ENCODE measurements around the gene TOR1A.

TOR1A gene, protein sequence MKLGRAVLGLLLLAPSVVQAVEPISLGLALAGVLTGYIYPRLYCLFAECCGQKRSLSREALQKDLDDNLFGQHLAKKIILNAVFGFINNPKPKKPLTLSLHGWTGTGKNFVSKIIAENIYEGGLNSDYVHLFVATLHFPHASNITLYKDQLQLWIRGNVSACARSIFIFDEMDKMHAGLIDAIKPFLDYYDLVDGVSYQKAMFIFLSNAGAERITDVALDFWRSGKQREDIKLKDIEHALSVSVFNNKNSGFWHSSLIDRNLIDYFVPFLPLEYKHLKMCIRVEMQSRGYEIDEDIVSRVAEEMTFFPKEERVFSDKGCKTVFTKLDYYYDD

DNA sequence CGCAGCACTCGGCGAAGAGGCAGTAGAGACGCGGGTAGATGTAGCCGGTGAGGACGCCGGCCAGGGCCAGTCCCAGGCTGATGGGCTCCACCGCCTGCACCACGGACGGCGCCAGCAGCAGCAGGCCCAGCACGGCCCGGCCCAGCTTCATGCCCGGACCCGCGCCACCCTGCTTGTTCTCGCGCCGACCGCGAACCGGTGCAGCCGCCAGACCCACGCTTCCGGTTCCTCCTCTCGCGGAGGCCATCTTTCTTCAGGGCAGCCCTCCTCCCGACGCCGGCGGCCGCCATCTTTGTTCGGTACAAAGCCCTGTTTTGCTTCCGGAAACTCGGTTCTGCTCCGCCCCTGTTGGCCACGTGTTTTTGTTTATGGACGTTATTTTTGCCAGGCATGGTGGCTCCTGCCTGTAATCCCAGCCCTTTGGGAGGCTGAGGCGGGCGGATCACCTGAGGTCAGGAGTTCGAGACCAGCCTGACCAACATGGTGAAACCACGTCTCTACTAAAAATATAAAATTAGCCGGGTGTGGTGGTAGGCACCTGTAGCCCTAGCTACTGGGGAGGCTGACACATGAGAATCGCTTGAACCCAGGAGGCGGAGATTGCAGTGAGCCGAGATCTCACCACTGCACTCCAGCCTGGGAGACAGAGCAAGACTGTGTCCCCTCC is at the start of gene TOR1A:
TSS of gene TOR1A (minus strand) at position 202 of the 667 bp plus-strand sequence. CDS start at position 151, 51 bp downstream.
- peak; percentile 95 for DNase-seq

DNA sequence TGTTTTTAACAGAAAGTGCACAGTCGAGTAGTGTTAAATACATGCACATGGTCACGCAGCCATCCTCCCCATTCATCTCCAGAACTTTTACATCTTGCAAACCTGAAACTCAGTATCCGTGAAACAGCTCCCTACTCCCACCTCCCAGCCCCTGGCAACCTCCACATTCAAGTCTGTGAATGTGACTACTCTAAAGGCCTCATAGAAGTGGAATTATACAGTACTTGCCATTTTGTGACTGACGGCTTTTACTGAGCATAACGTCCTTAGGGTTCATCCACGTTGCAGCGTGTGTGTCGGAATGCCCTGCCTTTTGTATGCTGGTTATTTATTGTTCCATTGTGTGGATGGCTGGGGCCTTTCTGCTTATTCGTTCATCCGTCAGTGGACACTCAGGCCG is 47.1 kb upstream of the TOR1A start:
- DNase-seq, result no peak

DNA sequence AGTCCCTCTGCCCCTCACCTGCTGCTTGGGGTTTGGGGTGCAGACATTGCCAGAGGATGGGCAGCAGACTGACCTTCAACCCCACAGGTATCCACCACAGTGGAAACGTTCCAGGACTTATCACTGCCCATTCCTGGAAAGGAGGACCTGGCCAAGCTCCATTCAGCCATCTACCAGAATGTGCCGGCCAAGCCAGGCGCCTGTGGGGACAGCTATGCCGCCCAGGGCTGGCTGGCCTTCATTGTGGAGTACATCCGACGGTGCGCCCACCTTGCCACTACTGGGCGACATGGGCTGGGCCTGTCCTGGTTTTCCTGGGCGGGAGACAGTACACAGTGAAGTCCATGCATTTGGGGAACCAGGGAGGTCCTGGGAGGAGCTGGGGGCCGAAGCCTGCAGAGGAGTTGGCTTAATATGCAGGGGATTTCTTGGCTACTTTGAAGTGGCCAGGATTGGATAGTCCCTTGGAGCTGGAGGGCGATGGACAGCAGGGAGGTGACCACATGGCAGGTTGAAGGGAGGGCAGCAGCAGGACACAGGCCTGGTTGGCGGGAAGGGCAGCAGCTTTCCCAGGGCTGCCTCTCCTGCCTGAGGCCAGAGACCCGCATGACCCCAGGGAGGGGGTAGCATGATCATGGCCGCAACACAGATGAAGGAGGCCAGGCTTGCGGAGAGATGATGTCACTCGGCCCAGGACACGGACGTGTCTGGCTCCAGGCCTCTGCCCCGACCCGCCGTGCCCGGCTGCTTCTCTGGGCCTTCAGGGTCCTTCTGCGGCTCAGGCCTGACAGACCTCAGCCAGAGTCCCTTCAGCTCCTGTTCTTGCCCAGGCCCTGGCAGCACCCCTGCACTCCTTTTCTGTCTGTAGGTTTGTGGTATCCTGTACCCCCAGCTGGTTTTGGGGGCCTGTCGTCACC is 45.9 kb upstream of the TOR1A start:
- DNase-seq, result no peak

DNA sequence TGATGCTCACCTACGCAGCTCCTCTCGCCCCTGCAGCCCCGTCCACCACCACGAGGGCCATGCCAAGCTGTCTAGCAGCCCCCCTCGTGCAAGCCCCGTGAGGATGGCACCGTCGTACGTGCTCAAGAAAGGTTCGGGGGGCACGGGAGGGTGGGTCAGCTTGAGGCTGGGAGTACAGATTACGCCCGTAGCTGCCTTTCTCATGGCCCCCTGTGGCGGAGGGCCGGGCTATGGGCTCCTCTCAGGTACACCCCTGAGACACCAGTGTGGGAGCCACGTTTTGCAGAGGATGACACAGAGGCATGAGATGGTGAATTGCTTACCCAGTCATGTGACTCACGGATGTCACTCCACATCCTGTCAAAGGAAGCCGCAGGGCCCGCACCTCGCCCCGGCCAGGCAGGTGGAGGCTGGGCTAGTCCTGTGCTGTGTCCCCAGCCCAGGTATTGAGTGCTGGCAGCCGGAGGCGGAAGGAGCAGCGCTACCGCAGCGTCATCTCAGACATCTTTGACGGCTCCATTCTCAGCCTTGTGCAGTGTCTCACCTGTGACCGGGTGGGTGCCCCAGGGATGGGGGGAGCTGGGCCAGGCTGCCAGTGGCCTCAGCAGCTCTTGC is 45.0 kb upstream of the TOR1A start:
- DNase-seq, result peak; percentile 86

DNA sequence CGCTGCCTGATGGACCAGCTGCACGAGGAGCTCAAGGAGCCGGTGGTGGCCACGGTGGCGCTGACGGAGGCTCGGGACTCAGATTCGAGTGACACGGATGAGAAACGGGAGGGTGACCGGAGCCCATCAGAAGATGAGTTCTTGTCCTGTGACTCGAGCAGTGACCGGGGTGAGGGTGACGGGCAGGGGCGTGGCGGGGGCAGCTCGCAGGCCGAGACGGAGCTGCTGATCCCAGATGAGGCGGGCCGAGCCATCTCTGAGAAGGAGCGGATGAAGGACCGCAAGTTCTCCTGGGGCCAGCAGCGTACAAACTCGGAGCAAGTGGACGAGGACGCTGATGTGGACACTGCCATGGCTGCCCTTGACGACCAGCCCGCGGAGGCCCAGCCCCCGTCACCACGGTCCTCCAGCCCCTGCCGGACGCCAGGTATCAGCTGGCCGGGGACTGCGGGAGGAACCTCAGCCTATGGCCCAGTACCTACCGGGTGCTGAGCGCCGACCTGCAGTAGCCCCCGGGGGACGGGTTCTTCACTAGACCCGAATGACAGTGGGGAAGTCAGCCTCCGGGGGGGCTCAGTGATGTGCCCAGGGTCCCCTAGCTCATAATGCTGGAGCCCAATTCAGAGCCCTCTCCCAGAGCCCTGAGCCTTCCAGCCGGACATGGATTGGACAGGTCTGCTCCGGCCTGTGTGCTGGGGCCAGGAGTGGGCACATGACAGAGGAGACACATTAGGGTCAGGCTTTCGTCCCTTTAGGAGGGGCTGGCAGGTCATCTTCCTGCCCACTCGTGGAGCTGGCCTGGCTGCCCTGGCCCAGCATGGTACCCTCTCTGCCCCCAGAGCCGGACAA is 44.3 kb upstream of the TOR1A start:
- DNase-seq, result no peak

DNA sequence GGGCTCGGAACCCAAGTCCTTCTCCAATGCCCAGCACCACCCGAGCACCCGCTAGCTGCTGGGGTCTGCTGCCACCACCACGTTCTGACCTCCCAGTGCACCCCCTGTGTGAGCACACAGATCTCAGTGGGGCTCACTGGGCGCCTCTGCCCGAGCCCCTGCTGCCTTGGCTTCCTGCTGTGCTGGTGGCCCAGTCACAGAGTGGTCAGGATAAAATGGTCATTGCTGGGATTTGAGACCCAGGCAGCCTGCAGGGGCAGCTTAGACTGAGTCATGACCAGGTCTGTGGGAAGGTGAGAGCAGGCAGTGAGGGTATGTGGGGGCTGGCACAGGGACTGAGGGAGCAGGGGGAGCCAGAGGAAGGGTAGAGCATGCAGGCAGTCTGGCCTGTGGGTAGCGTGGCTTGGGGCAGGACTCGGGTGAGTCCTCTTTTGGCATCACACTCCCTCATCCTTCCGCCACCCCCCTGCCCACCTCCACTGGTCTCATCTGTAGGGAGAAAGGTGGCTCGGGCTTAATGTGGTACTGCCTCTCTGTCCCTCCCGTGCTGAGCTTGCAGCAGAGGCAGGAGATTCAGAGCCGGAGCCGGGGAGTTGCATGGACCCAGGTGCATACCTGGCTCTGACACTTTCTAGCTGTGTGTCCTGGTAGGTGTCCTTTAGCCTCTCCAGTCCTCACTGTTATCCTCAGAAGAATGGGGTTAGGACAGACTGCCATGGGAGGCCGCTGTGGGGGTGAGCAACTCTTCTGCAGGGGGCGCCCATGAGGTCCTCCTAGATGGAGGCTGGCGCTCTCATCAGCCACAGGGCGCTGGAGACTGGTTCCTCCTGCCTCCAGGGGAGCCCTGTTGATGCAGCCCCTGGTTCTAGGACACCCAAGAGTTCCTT is 43.4 kb upstream of the TOR1A start:
- no peak for DNase-seq

DNA sequence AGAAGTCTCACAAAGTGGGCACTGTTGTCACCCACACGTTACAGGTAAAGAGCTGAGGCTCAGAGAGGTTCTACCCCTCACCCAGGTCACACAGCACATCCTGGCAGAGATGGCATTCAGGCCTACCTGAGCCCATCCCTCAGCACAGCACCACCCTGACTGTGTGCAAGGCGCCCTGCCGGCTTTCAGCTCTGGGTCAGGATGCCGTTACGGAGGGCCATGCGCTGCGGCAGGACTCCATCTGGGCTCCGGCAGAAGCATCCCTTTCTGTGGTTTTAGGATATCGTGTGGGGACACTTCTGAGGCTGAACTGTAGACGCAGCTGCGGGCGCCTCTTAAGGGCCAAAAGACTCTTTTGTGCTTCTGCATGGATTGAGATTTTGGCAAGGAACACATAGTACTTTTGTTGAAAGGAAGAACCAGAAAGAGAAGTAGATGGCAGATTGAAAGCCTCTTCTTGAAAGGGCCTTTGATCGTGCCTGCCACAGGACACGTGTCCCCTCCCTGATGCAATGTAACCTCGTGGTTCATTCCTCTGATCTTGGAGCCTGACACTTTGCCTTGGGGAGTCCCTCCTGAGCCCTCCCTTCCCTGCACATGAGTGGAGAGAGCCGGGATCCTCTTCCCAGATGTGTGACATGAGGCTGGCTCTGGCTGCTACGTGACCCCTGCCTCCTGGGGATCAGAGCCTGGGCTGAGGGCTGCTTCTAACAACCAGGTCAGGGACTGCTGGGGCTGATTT is 42.6 kb upstream of the TOR1A start:
- DNase-seq, result peak; percentile 40

DNA sequence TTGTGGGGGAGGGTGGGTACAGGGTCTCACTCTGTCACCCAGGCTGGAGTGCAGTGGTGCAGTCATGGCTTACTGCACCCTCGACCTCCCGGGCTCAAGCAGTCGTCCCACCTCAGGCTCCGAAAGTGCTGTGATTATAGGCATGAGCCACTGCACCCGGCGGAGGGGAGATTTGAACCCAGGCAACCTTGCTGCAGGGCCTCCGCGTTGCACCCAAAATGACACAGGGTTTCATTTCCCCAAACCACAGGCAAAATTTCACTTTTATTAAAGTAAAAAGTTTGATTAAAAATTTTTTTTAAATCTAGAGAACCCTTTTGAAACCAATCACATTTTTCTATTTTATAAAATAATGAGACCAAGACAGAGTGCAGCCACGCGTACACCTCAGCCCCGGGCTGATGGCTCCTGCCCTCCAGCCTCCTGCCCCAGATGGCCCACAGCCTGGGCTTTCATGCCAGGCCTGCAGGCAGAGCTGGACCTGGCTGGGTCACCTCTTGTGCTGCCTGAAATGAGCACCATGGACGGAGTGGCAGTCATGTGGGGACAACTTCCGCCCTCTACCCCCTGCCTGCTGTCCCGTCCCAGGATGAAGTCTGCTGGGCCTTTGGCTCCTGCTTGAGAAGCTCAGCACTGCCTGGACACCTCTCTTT is 41.9 kb upstream of the TOR1A start:
- no peak for DNase-seq

DNA sequence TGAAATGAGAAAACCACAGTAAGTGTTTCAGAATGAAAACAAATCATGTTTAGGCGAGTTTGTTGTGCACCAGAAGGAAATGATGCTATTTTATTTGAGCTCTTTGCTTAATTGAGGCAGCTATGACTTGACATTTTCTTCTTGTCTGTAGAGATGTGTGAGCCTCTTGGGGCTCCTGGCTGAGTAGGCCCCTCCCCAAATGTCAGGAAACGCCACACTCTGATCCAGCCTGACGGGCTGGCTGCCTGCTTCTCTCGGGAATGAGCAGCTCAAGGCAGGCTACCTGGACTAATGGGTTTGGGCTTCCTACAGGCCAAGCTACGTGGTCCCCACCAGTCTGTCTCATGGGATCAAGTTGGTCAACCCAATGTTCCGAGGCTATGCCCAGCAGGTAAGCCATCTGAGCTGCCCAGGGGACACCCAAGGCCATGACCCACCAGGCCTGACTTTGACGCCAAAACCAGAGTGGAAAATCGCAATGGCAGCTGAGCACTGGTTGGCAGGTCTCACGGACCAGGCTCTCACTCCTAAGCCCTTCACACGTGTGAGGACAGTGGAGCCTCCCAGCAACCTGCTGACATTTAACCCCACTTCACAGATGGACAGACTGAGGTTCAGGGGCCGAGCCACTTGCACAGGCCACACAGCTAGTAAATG is 41.2 kb upstream of the TOR1A start:
- DNase-seq, result no peak

DNA sequence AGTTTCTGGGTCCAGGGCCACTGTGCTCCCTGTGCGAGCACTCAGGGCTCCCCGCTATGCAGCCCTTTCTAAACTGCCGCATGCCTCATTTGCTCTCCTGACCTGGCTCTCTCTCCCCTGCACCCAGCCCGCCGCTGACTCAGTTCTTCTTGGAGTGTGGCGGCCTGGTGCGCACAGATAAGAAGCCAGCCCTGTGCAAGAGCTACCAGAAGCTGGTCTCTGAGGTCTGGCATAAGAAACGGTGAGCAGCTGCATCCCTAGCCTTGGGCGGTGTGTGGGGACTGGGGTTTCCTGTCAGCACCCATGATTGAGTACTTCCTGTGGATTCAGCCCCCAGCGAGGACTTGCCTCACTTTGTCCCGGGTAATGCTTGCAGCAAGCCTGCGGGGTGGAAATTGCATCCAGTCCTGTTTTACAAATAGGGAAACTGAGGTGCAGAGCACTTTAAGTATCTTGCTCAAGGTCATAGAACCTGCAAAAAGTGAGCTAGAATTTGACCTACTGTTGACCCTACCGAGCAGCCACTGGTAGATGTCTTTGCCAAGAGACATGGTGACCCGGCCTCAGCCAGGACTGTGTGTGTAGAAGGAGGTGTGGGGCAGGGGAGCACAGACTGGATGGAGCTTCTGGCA is 39.2 kb upstream of the TOR1A start:
- DNase-seq, result peak; percentile 71

DNA sequence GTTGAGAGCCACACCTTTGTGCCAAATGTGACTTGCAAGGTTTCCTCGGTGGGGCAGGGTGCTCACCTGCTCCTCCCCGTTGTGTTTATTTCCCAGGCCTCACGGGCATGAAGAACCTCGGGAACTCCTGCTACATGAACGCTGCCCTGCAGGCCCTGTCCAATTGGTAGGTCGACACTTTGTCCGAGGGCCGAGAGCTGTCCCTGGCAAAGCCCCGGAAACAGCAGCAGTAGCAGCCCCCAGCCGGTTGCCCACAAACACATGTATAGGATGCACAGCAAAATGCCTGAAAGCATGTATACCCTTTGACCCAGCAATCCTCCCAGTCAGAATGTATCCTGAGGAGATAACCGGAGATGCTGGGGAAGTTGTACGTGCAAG is 37.5 kb upstream of the TOR1A start:
- DNase-seq, result no peak

DNA sequence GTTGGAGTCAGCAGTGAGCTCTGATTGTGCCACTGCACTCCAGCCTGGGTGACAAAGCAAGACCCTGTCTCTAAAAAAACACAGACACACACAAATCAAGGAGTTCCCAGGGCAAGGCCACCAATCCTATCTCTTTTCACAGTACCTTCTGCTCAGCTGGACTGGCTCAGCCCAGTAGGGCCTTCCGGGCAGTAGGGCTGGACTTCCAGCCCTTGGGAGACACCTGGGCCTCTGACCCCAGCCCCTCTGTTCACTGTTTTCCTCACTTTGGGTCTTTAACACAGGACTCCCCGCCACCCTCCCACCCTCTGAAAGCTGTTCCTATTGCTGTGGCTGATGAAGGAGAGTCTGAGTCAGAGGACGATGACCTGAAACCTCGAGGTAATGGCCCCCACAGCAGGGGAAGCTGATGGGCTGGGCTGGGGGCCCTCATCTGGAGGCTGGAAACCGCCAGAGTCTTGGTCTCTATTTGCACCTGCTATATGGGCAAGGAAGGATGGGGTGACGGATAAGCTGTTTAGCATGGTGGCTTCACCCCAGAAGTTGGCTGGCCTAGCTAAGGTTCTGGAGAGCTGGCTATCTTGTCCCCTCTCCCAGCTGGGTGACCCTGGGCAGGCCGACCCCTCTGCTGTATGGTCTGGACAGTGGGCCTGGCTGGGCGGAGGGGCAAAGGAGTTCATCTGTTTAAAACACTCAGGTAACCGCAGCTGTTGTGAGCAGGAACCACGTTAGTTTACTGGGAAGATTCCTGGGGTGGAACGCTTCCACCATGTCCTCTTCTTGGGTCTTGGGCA is 36.9 kb upstream of the TOR1A start:
- DNase-seq, result peak; percentile 49

DNA sequence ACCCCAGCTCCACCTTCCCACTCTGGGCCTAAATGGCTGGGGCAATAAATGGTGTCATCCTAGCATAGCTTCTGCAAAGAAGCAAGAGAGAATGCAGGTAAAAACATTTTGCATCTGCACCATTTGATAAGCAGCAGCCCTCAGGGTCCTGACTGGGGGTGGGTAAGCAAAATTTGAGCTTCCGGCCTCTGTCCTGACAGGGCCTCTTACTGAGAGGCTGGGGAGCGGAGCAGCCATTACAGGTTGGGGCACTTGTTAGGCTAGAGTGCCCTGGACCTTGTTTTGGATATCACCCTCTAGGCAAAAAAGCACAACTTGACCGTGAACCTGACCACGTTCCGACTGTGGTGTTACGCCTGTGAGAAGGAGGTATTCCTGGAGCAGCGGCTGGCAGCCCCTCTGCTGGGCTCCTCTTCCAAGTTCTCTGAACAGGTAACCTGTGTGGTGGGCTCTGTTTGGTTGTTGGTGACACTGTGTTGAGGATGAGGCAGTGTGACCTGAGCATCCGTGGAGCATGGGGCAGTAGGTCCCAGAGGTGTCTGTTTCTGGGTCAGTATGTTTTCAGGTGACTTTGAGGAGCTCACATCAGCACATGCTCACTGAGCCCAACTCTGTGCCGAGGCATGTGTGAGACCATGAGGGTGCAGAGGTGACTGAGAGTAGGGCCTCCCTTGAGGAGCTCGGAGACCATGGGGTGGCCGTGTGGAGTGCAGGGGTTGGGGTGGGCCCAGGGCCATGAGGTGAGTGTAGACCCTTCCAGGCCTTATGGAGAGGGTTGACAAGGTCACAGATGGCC is 34.4 kb upstream of the TOR1A start:
- no peak for DNase-seq

DNA sequence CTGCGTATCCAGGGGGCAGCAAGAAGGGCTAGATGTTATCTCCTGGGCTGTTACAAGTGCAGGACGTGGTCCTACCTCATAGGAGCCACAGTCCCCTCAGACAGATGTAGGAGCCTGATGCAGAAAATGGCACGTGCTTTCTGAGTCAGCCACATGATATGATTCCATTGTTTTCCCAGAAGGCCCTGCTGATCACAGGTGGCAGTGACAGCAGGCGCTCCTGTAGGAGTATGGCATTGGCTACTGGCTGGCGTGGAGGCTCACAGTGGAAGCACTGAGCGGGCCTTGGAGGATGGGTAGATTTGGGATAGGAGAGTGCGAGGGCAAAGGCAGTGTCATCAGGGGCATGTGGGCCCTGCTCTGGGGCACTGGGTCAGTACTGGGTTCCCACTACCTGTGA is 33.3 kb upstream of the TOR1A start:
- DNase-seq, result no peak

DNA sequence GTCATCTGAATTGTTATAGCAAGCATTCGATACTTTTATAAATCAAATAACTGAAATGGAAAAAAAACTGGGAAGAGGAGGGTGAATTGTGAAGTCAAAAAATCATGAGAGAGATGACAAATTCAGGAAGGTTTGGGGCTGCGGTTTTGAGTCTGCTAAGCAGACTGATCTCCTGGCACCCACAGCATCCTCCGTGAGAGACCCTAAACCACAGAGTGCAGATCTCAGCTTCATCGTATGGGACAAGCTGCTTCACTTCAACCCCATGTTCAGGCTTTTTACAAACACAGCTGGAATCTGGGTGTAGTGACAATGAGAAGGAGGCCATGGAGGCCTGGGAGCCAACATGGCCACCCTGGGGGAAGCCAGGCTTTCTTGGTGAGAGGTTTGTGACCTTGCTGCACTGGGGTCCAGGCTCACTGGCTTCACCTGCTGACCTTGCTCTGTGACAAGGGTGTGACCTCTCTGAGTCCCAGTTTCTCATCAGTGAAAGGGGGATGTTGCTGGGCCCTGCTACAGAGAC is 30.7 kb upstream of the TOR1A start:
- no peak for DNase-seq

DNA sequence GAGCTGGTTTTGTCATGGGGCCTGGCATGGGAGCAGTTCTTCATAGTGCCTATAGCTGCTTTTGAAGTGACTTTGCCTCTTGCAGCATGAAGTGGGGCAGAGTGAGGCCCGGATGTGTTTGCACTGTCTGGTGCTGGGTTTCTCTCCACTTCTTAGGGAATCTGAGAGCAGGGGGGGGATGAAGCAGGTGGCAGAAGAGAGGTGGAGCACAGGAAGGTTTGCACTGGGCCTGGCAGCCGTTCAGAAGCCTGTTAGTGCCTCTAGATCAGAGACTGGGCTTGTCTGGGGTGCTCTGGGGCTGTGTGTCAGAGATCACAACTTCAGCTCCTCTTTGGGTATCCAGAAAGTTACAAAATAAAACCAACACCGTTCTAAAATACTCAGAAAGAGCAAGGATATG is 29.7 kb upstream of the TOR1A start:
- DNase-seq, result no peak

DNA sequence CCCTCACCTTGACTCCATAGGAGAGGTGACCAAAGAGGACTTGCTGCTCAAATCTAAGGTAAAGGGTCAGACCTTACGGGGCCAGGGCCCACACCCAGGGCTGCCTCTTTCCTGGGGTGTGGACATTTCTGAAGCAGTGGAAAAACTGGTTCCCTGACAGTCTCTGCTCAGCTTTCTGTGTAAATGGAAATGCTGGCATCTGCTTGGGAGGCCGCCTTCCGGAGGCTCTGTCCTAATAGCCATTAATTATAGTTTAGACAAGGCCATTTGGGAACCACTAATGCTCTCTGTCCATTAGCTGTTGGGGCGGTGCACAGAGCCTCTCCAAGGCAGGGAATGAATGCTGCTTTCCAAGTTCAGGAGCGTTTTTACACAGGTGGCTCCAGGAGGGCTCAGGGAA is 28.6 kb upstream of the TOR1A start:
- DNase-seq, result no peak

Measured in activated naive CD4-positive, alpha-beta T cell treated with Interleukin-2 at 50 U/mL for 16 hours (primary cell).